Cardiac septum (tissue), 1 donor: Measurements from ENCODE around the gene MCAM. TPM values are rescaled to one million over a fixed set of nuclear protein-coding genes. Genes with fewer than 3 reads are reported as not detected.
A peak's percentile ranks its signal among the peaks of the same experiment; 100 is the strongest.

Experiments
- DNase-seq: peaks from one replicate; pipeline ENCODE4 v3.0.0-alpha.2; 2020; ENCODE audit warnings: low spot score
- intact Hi-C: fragments of 100-400 bp; cut with DNase I; formaldehyde crosslinking; loops from one replicate; pipeline ENCODE4 v1.14.0; 2022
- total RNA-seq: library from RNA; stranded (reverse); fragmentation: NEBNext Ultra II Directional; extraction: Animal tissue kit (Norgen Biotek cat#: 25700); gene quantifications from one replicate; pipeline ENCODE4 v1.2.1, GENCODE V29; 2021
- donor health status: DM: no; HTN: no; CAD: no.

Gene MCAM
- total RNA-seq, 1 donor from 2014 or later: 110 TPM

DNA sequence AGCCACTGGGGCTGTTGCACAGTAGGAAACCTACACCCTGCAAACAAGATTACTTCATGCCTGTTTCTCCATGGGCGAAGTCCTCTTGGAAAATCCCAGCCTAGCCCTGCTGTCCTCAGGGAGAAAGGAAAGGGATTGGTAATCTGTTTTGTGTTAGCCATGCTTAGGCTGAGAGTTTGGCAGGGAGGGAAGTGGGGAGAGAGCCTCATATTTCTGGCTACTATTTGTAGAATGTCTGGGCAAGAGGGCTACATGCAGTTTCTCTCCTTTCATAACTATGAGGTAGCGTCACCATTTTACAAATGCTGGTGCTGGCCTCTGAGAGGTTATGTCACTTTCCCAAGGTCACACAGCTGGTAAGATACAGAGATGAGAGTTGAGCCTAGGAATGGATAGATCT lies 30.3 kb upstream of the MCAM start:
- intact Hi-C loops: no loop called here

DNA sequence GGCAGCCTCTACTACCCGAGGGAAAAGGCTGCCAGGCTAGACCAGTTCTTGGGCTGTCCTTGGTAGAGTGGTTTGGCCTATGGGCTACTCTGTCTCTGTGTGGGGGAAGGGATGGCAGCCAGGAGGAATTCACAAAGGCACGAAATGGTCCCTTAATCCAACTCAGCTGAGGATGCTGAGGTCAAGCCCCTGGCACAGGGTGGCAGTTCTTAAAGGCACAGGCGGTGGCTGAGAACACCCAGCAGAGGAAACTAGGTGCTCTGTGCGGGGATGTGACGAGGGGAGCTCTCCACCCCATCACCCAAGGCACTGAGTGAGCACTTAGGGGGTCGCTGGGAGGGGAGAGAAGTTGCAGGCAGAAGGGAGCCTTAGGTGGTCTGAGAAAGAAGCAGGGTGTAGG lies 29.7 kb upstream of the MCAM start, which contains the start of gene MFRP:
TSS of gene MFRP (minus strand) at position 101 of the 400 bp plus-strand sequence. CDS start 192 bp downstream, outside the sequence.
- intact Hi-C loops: no loop called here
- DNase-seq: no peak

More for the DNA sequence above, 30.3 kb upstream of the MCAM start:
- DNase-seq: no peak

DNA sequence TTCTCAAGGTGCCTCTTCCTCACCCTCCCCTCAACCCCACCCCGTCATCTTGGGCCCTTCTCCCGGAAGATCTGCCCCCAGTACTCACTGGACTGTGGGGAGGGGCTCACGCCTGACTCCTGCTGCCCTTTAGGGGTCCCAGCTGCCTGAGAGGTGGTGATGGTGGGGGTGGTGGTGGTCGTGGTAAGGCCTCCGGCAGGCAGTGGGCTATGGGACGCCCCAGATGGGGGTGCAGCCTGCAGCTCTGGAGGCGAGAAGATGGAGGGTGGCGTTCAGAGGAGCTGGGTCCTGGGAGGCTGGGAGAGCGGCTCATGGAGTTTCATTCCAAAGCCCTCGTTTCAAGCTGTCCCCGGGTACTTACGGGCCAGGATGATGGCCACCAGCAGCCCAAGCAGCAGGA lies 28.8 kb upstream of the MCAM start:
- no peak for DNase-seq
- intact Hi-C loops: no loop called here

DNA sequence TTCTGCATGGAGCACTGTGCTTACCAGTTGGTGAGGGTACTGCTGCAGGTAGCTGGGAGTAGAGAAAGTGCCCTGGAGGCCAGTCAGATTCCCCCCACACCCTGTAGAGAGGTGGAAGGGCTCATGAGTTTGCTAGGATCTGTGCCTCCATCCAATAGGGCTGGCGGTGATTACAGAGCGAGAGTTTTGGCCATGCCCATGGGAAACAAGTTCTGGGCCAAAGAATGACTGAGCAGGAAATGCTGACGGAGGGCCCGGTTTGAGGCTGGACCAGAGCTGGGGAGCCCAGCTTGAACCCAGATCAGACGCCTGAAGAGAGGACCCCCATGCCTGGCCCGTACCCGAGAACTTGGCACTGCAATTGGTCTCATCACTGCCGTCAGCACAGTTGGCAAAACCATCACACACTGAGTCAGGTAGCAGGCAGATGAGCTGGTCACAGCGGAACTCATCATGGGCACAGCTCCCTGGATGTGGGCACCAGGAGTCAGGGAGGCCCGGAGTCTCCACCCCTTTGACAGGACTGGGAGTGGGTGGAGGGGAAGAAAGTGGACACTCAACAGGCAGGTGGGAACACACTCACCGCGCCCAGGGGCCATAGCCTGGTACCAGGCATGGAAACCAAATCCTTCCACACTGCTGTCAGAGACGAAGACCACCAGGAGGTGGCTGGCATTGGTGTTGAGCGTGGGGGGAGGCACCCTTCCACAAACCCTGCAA lies 27.5 kb upstream of the MCAM start:
- intact Hi-C loops: no loop called here
- no peak for DNase-seq

DNA sequence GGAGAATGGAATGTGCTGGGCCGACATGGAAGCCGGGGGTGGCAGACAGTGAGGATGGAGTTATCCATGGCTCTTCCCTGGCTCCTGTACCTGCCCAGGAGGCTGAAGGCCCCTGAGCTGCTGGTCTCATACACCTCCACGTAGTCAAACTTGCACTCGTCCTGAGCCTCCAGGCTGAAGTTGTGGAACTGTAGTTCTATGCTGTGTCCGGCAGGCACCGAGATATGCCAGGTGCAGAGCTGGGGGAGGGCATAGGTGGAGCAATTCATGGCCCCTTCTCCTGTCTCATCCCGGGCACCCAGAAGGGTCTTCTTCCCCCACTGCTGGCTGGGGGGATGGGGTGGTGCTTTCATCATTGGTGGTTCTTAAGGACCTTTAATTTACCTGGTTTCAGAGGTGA lies 26.8 kb upstream of the MCAM start:
- intact Hi-C loops: no loop called here

DNA sequence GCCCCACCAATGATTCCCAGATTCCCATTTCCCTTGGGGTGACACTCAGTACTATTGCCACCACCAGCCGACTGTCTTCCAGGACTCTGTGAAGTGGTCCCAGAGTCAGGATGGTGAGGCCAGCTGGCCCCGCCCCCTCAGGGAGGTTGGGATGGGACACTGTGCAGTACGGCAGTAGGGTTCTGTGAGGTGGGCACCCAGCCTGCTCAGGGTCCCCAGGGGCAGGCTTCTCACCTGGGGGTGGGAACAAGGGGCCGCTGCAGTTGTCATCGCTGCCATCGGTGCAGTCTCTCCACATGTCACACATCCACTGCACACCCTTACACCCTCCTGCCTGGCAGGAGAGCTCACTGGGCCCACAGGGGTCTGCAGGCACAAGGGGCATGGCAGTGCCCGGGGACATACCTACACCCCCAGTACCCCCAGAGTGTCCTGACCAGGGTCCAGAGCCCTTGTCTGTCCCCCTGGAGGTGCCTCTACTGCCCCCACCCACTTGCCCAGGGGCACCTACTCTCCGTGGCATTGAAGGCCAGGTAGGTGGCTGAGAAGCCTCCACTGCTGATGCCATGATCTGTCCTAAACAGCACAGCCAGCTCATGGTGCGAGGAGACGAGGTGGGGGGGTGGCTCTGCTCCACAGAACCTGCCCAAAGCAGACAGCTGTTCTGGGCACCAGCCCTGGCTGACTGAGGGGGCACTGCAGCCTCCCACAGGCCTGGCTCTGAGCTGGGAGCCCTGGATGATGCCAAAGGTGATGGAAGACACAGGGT lies 25.6 kb upstream of the MCAM start:
- no peak for DNase-seq
- intact Hi-C loops: no loop called here

More for the DNA sequence above, 26.8 kb upstream of the MCAM start:
- no peak for DNase-seq

DNA sequence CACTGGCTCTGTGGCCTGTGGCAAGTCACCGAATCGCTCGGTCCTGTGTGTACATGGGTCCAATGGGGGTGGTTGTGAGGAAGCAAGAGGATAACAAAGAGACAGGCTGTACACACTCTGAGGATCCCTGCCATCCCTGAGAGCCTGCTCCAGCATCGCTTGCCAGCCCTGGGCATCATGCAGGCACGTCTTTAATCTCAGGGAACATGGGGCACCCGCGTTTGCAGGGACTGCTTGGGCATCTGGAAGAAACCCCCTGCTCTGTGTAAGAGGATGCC lies 25.0 kb upstream of the MCAM start:
- DNase-seq: no peak
- intact Hi-C loops: no loop called here

DNA sequence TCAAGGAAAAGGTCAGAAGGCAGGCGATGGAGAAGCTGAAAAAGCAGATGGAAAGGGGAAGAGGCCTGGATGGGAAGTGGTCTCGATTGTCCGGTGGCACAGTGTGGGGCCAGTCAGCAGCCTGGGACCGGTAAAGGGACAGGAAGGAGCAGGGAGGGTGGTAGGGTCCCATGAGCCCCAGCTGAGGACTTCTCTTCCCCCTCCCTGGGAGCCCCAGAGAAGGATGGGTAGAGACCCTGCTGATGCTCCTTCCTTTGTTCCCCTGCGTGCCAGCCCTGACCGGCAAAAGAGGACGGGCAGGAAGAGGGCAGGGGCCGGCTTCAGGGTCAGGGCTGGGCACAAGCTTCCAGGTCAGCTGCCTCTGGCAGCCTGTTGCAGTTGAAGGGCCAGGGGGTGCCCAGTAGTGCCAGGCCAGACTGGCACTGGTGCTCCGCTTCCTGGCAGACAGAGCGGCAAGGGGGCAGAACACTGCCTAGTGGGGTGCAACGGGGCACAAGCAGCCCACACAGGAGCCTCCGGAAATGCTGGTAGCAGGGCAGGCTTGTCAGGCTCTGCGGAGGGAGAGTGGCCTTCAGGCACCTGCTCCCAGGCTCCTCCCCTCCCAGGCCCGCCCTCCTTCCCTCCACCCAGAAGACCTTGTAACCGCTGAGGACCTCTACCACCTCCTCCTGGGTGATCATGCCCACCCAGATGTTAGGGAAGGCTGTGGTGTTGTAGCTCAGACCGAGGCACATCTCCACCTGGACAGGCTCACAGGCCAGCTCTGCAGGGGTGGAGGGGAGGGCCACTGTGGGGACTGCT lies 24.5 kb upstream of the MCAM start:
- intact Hi-C loops: loop anchor here (2.0 kb wide), 1 partner anchor 31 kb away; no protein-coding TSS in a partner anchor
- no peak for DNase-seq

DNA sequence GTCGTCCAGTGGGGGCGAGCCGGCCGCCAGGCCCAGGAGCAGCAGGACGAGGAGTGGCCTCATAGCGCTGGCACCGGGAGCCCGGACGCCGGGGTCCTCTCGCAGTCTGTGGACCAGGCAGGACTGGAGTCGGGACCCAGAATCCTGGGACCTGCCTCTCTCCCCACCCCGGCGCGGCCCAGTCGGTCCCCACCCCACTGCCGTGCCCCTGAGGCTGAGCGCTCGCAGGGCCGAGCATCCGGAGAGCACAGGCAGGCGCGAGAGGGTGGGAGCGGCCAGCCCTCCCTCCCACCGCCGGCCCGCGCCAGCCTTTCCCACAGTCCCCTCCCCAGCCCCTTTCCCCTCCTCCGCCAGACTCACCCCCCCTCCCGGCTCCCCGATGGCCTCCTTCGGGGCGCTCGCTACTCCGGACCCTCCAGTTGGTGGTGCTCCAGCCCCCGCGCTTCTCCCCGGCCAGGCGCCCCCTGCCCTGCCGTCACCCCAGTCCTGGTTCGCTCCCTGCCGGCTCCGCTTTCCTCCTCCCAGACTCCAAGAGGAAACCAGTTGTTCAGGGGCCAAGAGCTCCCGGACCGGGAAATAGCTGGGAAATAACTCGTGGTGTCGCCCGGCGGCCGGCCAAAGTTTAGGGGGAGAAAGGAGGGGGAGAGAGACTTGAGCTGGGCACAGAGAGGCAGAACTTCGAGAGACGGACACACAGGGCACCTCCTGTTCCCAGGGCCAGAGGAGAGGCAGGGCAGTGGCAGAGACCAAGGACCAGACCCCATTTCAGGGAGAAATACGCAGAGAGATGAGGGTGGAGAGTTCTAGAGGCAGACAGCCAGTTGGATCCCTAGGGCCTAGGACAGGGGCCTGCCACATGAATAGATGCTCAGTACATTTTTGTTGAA lies 23.6 kb upstream of the MCAM start, which contains the start of gene C1QTNF5:
TSS of gene C1QTNF5 (minus strand) at position 549 of the 887 bp plus-strand sequence. CDS start at position 63, 486 bp downstream.
- intact Hi-C loops: loop anchor here (2.0 kb wide), 1 partner anchor 32 kb away; no protein-coding TSS in a partner anchor
- DNase-seq: peak; percentile 93

DNA sequence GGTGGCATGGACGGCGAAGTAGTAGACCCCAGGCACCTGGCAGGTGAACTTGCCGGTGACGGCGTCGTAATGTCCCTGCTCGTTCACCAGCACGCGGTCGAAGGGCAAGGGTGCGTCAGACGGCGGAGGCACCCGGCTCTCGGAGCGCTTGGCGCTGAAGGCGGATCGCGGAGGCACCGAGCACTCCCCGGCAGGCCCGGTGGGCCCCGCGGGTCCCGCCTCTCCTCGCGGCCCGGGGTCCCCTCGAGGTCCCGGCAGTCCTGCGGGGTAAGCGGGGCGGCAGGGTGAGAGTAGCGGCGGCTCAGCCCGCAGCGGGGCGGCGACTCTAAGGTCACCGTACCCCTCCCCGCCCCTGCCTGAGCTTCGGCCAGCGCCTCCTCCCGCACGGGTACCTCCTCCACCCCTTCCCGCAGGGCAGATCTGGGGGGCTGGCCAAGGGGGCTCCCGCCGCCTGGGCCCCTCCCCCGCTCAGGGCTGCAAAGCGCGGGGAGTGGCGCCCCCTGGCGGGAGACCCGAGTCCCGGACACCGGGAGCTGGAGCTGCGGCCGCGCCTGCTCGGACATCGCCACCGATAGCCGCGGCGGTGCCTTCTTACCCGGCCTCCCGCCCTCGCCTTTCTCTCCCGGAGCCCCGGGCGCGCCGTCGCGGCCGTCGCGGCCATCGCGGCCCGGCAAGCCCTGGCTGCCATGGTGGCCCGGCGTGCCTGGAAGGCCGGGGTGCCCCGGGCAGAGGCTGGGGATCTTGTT lies 22.8 kb upstream of the MCAM start:
- intact Hi-C loops: loop anchor here (2.0 kb wide), 1 partner anchor 33 kb away; no protein-coding TSS in a partner anchor
- peak; percentile 78 for DNase-seq

DNA sequence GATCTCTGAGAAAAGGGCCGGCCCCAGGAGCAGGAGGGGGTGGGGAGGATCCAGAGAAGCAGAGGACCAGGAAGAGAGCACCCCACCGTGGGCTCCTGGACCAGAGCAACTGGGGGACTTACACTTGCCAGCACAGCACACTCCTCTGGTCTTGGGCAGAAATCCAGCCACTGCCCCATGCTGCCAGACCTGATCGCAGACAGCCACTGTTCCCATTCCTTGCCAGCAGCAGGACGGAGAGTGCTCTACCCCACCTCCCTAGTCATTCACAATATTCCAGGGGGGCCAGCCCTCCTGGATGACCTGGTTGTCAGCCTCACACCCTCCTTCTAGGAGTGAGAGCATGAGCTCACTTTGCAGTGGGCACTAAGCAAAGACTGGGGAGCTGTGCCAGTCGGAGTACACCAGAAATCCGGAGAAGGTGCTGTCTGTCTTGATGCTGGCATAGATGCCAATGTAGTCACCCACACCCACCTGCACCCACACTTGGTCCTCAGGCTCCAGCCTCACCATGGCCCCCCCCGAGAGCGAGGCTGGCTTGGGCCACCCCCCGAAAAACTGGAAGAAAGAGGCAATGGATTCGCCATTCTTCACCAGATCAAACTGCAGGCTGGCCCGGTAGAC lies 22.1 kb upstream of the MCAM start:
- peak; percentile 61 for DNase-seq
- intact Hi-C loops: no loop called here

DNA sequence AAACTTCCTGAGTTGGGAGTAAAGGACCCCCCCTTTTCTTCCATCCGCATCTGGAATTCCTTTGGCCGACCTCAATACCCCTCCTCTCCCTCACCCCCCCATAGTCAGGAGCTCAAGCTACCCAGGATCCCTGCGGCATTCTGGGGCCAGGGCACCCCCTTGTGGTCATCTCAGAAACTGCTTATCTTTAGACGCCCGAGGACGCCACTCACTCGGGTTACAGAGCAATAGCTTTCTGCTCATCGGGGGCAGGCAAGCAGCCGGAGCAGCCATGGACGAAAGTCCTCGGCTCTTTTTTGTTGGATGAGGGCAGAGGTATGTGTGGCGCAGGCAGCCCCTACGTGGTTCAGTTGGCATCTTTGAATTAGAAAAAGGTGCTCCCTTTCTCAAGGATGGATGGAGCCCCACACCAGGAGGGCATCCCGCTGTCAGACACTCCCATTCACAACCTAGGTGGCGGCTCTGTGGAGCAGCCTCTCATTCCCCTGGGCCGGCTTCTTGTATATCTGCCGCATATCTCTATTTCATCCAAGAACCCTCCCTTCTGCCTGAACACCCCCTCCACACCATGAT lies 21.5 kb upstream of the MCAM start:
- DNase-seq: peak; percentile 86
- intact Hi-C loops: no loop called here

DNA sequence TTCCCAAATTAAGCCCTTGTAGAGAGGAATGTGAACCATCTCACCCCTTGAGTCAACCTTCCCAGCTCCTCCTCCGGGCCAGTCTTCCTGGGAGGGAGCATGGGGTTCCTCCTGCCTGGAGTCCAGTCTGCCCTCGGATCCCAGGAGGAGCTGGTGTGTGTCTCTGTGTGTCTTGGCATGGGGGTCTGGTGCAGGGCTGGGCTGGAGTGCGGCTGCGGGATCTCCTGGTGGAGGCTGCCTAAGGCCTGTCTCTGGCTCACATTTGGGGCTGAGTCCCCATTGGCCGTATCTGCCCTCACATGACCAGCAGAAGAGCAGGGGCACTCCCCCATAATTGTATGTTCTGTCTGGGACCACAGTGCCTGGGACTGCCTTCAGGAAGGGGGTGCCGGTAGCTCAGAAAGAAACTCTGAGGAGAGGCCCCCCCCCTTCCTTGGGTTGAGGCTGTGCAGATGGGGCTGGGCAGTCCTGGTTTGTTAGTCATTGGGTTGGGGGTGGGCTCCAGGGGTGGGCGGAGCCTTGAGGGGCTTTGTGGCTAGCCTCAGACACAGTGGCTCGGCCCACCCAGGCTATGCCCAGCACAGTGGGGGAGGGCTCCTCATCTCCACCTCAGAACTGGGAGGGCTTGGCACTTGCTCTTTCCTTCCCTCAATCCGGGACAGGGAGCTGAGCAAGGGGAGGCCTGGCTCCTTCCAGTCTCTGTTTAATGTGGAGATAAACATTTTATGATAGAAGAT lies 20.8 kb upstream of the MCAM start:
- DNase-seq: peak; percentile 59
- intact Hi-C loops: no loop called here

DNA sequence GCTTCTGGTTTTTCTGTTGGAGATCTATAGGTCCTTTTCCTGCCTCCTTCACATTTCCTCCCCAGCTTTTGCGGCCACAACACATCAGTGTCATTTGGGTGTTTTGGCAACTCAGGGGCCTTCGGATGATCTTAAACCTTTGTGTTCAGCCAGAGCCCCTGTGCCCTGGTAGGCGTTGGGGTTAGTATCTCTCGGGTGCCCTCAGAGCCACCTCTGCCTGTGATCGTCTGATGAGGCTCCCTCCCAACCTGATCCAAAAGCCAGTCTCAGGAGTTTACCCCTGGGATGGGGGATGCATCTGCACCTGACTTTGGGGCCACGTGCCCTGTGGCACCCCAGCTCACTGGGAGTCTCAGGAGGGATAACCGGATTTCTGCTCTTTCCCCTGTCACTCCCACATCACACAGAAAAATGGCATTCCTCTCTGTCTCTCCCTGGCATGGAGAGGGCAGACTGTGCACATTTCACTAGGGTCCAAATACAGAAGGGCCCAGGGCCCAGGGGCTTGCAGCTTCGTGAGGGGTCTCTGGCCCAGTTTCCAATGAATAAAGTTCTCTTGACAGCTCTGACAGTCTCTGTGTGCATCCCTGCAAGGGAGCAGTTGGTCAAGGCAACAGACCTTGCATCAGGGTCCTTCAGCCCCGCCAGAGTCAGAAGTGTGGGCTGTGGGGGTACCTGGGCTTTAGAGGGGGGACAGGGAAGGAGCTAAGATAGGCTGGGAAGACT lies 20.0 kb upstream of the MCAM start:
- peak; percentile 26 for DNase-seq
- intact Hi-C loops: no loop called here

DNA sequence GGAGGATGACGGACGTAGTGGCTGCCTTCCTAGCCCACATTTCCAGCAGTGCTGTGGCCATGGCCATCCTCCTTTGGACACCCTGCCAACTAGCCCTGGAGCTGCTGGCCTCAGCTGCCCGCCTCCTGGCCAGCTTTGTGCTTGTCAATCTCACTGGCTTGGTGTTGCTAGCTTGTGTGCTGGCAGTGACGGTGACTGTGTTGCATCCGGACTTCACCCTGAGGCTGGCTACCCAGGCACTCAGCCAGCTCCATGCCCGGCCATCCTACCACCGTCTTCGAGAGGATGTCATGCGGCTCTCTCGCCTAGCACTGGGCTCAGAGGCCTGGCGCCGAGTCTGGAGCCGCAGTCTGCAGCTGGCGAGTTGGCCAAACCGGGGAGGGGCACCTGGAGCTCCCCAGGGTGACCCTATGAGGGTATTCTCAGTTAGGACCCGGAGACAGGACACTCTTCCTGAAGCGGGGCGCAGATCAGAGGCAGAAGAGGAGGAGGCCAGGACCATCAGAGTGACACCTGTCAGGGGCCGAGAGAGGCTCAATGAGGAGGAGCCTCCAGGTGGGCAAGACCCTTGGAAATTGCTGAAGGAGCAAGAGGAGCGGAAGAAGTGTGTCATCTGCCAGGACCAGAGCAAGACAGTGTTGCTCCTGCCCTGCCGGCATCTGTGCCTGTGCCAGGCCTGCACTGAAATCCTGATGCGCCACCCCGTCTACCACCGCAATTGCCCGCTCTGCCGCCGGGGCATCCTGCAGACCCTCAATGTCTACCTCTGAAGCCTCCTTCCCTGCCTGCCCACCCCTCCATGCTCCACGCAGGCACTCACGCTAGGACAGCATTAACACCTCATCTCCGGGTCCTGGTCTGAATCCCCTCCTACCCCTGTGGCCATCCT lies 19.0 kb upstream of the MCAM start:
- peak; percentile 75 for DNase-seq
- intact Hi-C loops: no loop called here
